GM18517 (cell line): ENCODE data around the gene CIRBP.

Experiments
- ATAC-seq: cut with Tn5 transposase; IDR thresholded peaks from one replicate; pipeline ENCODE4 v1.9.1; 2021; ENCODE audit warnings: mild to moderate bottlenecking, moderate library complexity; ENCODE audit not compliant: unreplicated experiment

The CIRBP gene

GRCh38 chr19:1278713-1279660 is 9.9 kb downstream of the CIRBP start:
- ATAC-seq, result no peak

DNA sequence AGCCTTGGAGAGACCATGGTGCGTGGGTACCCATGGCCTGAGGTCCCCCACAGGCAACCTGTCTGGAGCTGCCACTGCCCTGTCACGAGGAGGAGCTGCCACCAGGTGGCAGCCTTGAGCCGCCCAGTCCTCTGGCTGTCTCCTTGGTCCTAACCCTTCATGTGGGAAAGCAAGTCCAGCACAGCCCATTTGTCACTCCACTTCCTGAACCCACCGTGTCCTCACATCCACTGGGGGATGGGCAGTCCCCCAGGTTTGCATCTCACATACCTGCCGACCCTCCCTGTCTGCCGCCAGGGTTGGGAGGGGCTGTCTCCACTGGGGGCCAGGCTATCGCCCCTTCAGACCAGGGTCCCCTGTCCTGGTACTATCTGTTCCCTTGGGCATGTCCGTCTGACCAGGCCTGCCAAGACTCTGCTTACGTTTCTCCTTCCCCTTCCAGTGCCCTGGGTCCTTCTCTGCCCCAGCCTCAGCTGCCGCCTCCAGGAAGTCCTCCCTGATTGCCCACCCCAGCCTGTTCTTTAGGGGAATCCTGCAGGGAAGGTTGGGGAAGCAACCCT is 10.7 kb downstream of the CIRBP start:
- no peak for ATAC-seq

DNA sequence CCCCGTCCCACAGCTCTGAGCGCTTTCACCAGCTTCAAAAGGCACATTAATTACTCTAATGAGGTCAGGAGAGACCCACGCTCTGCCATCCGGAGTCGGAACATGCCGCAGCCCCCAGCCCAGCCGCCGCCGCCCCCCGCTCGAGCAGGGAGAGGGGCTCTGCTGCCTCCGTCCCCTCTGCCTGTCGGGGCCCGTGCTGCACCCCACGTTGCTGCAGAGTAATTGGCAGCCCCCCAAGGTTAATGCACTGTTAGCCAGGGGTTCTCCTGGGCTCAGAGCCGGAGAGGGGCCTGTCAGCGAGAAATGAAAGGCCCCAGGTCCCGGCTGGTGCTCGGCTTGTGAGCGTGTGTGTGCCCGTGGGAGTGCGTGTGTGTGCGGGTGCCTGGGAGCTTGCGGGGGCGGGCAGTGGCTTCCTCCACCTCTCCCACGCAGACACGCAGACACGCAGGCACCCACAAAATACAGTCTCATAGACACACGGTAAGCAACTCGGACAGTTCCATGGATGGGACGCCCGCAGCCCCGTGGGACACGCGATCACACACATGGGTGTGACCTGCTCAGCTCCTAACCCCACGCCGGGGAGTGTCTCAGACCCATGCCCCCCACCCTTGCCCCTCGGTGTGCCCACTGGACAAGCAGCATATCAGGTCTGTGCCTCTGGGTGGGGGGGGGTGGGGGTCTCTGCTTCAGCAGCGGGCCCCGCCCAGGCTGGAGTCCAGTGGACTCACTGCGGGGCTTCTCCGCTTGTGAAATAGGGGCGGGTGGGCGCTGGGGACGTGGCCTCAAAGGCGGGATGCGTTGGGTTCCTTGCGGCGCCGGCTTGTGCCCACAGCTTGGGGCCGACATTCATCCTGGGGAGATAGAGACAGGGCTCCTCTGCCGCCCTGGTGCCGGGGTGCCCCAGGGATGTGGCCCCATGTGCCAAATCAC is 11.8 kb downstream of the CIRBP start:
- ATAC-seq, result no peak

- ATAC-seq, result no peak
Observed at GRCh38 chr19:1281569-1282287, 12.6 kb downstream of the CIRBP start.

DNA sequence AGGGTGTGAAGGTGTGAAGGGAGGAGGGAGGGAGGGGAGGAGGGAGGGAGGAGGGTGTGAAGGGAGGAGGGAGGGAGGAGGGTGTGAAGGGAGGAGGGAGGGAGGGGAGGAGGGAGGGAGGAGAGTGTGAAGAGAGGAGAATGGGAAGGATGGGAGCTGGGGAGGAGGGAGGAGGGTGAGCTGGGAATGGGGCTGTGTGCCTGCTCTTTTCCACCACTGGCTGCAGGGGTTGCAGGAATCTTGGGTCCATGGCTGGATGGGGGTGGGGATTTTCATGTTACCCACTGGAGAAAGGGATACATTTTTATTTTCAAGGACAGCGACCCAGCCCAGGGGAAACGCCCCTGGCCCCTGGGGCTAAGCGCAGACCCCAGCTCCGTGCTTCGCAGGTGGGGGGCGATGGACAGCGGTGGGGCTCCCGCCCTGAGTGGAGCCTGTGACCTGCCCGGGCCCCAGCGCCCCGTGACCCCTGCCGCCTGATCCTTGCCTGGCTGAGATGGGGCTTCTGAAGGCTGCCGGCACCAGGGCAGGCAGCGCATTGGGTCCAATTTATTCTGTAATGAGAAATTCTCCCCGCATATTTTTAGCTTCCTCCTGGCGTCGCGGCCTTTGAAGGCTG is 13.6 kb downstream of the CIRBP start:
- ATAC-seq, result no peak

GRCh38 chr19:1283207-1283916 is 14.2 kb downstream of the CIRBP start:
- no peak for ATAC-seq

DNA sequence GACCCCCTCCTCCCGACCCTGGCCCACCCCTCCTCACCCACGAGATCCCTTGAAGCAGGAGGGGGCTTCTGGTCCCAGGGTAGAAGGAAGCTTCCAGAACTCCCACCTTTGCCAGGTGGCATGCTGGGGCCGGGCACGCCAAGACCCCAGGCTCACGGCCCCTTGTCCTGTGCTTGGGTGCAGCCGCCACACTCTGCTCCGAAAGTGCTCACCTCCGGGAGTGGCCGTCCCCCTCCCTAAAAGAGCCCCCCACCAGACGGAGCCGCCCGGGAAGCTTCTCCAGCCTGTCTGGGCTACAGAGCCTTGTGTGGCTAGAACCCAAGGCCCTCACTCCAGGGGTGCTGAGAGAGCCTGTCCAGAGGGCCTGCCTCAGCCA is 14.8 kb downstream of the CIRBP start:
- ATAC-seq, result no peak

GRCh38 chr19:1284293-1284978 is 15.3 kb downstream of the CIRBP start:
- ATAC-seq, result no peak

- ATAC-seq, result no peak
Observed at GRCh38 chr19:1284979-1285736, 16.0 kb downstream of the CIRBP start.

DNA sequence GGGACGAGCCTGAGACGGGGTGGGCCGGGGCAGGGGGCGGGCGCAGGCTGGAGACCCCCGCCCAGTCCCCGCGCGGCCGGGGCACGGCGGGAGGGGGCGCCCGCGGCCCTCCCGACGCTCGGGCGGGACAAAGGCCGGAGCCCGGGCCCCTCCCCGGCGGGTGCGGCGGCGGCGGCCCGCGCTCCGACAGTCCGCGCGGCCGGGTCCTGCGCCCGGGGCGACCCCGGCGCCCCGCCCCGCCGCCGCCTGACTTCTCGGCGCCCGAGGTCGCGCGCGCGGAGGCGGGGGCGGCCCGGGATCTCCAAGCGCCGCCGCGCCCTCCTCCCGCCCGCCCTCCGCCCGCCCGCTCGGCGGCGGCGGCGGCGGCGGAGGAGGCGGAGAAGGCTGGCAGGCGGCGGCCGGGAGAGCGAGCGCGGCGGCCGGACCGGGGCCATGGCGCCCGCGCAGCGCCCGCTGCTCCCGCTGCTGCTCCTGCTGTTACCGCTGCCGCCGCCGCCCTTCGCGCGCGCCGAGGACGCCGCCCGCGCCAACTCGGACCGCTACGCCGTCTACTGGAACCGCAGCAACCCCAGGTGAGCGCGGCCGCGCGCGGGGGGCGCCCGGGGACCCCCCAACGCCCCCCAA is 16.7 kb downstream of the CIRBP start, which contains the start of gene EFNA2:
TSS of gene EFNA2 (plus strand) at position 137 of the 624 bp plus-strand sequence. CDS start at position 433, 296 bp downstream.
- ATAC-seq, result no peak

DNA sequence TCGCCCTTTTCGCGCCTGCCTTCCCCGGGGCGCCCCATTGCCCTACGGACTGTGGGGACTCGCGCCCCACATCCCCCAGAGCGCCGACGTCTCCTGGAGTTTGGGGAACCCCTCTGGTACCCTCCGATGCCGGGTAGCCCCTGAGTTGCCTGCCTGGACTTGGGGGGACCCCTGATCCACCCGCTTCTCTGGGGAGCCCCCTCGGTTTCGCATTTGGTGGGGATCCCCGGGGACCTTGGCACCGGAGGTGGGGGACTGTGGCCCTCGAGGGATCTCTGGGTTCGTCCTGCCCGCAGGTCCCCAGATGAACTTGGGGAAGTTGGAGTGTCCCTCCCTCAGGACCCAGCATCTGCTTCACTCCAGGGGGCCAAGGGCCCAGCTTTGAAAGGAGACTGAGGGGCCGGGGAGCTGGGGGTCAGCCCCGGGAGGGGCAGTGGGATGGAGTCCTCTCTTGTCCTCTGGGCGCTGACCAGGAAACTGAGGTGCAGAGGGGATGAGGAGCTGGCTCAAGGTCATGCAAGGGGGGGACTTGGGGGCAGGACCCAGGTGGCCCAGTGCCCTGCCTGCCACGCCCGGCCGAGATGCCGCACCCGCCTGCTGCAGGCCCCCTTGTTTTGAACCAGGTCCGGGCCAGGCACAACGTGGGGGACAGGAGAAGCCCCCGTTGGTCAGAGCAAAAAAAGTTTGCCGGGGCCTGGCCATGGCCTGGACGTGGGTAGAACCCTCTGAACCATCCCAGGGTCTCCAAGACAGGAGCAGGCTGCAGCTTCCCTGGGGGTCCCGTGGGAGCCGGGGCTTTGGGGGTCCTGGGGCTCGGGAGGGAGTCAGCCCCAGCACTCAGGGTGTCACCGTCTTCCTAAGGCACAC is 17.6 kb downstream of the CIRBP start:
- ATAC-seq, result no peak

GRCh38 chr19:1287354-1288225 is 18.5 kb downstream of the CIRBP start:
- ATAC-seq, result no peak

GRCh38 chr19:1288226-1288612 is 19.1 kb downstream of the CIRBP start:
- no peak for ATAC-seq

- ATAC-seq, result no peak
Observed at GRCh38 chr19:1288833-1289685, 19.9 kb downstream of the CIRBP start.

DNA sequence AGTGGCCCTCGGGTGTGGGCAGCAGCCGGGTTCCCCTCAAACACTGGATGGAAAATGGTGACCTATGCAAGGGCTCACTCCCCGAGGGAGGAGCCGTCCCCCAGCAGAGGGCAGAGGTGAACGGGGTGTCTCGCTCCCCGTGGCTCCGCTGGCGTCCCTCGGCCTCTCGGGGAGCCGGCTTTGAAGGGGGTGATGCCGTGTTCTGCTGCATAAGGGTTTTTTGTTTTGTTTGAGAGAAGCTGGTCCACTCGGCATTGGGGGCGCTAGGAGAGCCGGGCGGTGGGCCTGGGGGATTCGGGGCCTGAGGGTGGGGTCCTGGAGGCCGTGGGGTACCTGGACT is 20.5 kb downstream of the CIRBP start:
- no peak for ATAC-seq
